ENCODE measurements around the gene KCTD7. TPM values are rescaled to one million over a fixed set of nuclear protein-coding genes. Genes with fewer than 3 reads are reported as not detected.
A peak's percentile ranks its signal among the peaks of the same experiment; 100 is the strongest.

KCTD7 gene
- total and polyA plus RNA-seq, 2 of the 13 experiments (the other 11 are each of a cell fraction or from before 2014, with no cell fraction given): 7.3 to 13.5 TPM

- TF ChIP-seq IRF1 (CRISPR knock-in tag; IDR thresholded peaks at IDR 0.05; ENCODE audit: low read depth) (no peak; the same call in 1 of the 2 replicates), ZBTB49 (CRISPR knock-in tag; IDR thresholded peaks at IDR 0.05; ENCODE audit: borderline replicate concordance) (no peak), ZNF800 (CRISPR knock-in tag; IDR thresholded peaks at IDR 0.05) (peak; percentile 56), IRF2 (CRISPR knock-in tag; IDR thresholded peaks at IDR 0.05) (peak; percentile 85; the same call in 1 of the 2 replicates), ZNF878 (CRISPR knock-in tag; IDR thresholded peaks at IDR 0.05) (peak; percentile 18; the same call in 1 of the 2 replicates), KLF6 (CRISPR knock-in tag; IDR thresholded peaks at IDR 0.05) (peak; percentile 88), SALL1 (CRISPR knock-in tag; IDR thresholded peaks at IDR 0.05) (peak; percentile 89), FOXA3 (CRISPR knock-in tag; IDR thresholded peaks at IDR 0.05) (peak; percentile 74; the same call in 1 of the 2 replicates), TSC22D2 (CRISPR knock-in tag; IDR thresholded peaks at IDR 0.05; ENCODE audit: borderline replicate concordance) (no peak; the same call in 1 of the 2 replicates), SMC3 (IDR thresholded peaks at IDR 0.05; ENCODE audit: low read length) (no peak), HNRNPH1 (optimal IDR thresholded peaks at IDR 0.05; ENCODE audit: low read depth, low read length) (peak; percentile 75), ZNF350 (CRISPR knock-in tag; IDR thresholded peaks at IDR 0.05; ENCODE audit: borderline replicate concordance, low read depth) (peak; percentile 88; the same call in 1 of the 2 replicates), HMG20A (CRISPR knock-in tag; IDR thresholded peaks at IDR 0.05; ENCODE audit: borderline replicate concordance) (no peak), ZNF275 (CRISPR knock-in tag; IDR thresholded peaks at IDR 0.05; ENCODE audit: borderline replicate concordance) (0 out of 2 replicates have a peak, but pooled peaks have one; percentile 37), ZNF598 (CRISPR knock-in tag; IDR thresholded peaks at IDR 0.05; ENCODE audit: borderline replicate concordance) (peak; percentile 74; the same call in 1 of the 2 replicates), BRF2 (CRISPR knock-in tag; IDR thresholded peaks at IDR 0.05) (peak; percentile 61)
- TF ChIP-seq, protein P1, sequence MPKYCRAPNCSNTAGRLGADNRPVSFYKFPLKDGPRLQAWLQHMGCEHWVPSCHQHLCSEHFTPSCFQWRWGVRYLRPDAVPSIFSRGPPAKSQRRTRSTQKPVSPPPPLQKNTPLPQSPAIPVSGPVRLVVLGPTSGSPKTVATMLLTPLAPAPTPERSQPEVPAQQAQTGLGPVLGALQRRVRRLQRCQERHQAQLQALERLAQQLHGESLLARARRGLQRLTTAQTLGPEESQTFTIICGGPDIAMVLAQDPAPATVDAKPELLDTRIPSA (CRISPR knock-in tag; IDR thresholded peaks at IDR 0.05; ENCODE audit: borderline replicate concordance): peak; percentile 52; the same call in 1 of the 2 replicates
- TF ChIP-seq, protein P2, sequence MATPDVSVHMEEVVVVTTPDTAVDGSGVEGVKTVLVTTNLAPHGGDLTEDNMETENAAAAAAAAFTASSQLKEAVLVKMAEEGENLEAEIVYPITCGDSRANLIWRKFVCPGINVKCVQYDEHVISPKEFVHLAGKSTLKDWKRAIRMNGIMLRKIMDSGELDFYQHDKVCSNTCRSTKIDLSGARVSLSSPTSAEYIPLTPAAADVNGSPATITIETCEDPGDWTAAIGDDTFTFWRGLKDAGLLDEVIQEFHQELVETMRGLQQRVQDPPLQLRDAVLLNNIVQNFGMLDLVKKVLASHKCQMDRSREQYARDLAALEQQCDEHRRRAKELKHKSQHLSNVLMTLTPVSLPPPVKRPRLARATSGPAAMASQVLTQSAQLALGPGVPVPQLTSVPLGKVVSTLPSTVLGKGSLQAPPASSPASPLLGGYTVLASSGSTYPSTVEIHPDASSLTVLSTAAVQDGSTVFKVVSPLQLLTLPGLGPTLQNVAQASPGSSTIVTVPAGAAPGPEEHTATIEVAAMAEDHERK (CRISPR knock-in tag; IDR thresholded peaks at IDR 0.05; ENCODE audit: low read depth): peak; percentile 97
These were observed 25.8 kb downstream of the KCTD7 start (continued) for GRCh38 chr7:66654275-66655112.

Data from HepG2 (cell line).